AG10803 (cell line): ENCODE data around the gene EIF1.
"Not testable (repeated sequence)": the region's sequence is repeated elsewhere in the genome, so short reads cannot be mapped to it uniquely, and the experiment has no call there.

Experiments used
- DNase-seq: peaks from one replicate; pipeline ENCODE4 v3.0.0; 2010; ENCODE audit warnings: low read depth
- H3K4me3 ChIP-seq: 2 replicates; pipeline ENCODE4 v1.5.1; 2011; ENCODE audit warnings: mild to moderate bottlenecking, low read length, control low read depth
- TF ChIP-seq, protein P1 (sequence below): conservative IDR thresholded peaks from 2 replicates; pipeline ENCODE4 v1.5.1; 2011; ENCODE audit warnings: mild to moderate bottlenecking, low read length, control low read depth, inconsistent platforms

EIF1 gene

DNA sequence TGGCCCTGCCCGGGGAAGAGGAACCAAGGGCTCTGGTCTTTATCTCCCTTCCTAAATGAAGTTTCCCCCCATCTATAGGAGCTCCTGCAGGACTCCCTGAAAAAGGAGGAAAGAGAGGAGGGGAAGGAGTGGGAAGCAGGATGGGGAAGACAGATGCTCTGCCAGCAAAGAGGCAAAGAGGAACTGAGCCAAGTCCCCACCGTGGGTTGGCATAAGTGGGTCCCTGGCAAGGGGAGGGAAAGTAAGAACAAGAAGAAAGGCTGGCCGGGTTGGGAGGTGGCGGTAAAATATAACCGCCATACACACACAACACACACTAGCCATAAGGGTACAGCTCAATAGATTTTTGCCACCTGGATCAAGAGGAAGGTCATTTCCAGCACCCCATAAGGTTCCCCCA, 6.1 kb upstream of the EIF1 start:
- no peak for DNase-seq
- TF ChIP-seq, protein P1, sequence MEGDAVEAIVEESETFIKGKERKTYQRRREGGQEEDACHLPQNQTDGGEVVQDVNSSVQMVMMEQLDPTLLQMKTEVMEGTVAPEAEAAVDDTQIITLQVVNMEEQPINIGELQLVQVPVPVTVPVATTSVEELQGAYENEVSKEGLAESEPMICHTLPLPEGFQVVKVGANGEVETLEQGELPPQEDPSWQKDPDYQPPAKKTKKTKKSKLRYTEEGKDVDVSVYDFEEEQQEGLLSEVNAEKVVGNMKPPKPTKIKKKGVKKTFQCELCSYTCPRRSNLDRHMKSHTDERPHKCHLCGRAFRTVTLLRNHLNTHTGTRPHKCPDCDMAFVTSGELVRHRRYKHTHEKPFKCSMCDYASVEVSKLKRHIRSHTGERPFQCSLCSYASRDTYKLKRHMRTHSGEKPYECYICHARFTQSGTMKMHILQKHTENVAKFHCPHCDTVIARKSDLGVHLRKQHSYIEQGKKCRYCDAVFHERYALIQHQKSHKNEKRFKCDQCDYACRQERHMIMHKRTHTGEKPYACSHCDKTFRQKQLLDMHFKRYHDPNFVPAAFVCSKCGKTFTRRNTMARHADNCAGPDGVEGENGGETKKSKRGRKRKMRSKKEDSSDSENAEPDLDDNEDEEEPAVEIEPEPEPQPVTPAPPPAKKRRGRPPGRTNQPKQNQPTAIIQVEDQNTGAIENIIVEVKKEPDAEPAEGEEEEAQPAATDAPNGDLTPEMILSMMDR = no peak
- no peak overlapping the region for H3K4me3 ChIP-seq

DNA sequence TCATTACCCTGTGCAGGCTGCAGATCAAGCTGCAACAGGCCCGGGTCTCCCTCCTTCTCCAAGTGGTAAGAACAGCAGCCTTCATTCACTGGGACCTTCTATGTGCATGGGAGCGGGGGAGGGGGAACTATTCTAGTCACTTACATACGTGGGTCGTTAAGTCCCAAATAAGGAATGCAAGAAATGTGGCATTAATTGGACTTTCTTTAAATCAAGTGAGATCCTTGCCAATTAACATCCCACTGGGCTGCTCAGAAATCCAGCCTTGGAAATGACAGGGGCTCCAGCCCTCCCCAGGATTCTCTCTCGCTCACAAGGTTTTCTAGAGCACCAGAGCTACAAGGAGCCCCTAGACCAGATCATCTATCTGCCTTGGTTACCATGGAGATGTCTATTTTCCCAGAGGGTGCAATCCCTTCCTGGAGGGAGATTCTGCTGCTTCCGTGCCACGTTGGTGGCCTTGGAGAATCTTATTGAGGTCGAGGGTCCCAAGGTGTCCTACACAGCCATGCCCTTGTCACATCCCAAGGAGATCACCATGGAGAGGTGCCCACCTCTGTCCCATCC, 5.2 kb upstream of the EIF1 start:
- TF ChIP-seq, protein P1 = no peak
- H3K4me3 ChIP-seq = no peak overlapping the region
- no peak for DNase-seq

DNA sequence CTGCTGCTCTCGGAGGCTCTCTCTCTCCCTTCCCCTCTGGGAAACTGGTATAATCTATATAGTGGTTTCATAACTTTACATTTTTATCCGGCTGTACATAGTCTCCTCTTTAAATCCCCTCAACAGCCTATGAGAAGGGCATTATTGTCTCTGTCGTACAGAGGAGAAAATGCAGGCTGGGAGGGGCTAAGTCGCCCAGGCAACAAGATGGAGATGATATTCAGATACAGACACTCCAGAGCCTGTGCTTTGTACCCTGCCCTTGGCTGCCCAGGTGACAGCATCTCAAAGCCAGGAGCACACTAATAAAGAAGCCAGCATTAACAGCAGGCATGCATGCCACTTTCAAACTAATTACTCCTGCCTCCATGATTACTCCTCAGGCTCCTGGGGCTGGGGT, 4.7 kb upstream of the EIF1 start:
- TF ChIP-seq, protein P1 = no peak
- no peak for DNase-seq
- H3K4me3 ChIP-seq = no peak overlapping the region

DNA sequence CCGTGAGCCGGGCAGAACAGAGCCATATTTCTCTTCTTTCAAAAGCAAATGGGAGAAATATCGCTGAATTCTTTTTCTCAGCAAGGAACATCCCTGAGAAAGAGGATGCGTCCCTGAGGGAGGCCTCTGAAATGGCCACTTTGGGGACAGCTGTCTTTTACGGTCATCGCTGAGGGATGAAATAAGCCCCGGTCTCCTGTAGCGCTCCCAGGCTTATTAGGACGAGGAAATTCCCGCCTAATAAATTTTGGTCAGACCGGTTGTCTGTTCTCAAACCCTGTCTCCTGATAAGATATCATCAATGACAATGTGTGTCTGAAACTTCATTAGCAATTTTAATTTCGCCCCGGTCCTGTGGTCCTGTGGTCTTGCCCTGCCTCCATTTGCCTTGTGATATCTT, 2.9 kb upstream of the EIF1 start:
- H3K4me3 ChIP-seq, DNase-seq: not testable (repeated sequence)

DNA sequence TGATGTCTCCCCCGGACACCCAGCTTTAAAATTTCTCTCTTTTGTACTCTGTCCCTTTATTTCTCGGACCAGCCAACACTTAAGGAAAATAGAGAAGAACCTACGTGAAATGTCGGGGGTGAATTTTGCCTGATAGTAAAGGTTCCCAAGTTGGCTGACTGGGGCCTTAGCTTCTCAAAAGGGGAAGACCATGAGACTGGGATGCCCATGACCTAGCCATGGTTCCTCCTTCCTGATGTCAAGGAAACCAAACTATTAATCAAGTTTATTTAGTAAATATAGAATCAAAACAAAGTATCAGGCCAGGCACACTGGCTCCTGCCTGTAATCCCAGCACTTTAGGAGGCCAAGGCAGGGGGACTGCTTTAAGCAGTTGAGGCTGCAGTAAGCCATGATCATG, 2.4 kb upstream of the EIF1 start:
- DNase-seq = no peak
- H3K4me3 ChIP-seq = no peak overlapping the region
- TF ChIP-seq, protein P1 = no peak

DNA sequence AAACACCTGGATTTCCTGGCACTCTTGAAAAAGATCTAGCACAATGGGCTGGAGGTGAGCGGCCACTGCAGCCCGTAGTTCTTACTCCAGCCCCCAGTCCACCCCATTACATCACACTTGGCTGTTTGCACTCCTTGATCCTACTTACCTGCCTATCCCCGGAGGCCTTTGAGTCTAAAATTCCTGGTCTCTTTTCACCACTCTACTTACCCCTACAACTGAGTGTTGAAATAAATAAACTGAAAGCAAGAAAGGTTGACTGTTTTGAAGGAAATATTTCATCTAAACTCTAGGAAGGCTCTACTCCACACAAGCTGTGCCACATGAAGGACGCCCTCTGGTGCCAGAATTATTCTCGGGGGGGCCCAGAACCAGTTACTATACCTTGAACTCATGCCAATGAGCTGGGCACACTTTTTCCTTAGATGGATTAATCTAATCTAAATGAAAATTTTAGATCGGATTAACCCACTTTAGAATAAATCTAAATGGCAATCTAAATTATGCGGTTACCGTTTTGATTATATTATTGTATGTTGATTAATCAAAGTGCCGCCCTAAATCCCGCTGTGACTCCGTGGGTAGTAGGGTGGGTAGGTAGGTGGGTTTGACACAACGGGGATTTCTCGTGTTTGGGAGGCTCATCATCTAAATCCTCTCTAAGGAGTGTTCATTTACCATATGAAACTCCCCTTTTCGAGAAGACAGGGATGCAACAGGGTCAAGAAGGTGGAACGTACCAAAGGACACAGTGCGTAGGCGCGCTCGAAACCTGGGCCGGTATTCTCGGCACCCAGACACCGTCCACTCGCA, 651 bp upstream of the EIF1 start:
- no peak for DNase-seq
- TF ChIP-seq, protein P1 = peak; percentile 36

DNA sequence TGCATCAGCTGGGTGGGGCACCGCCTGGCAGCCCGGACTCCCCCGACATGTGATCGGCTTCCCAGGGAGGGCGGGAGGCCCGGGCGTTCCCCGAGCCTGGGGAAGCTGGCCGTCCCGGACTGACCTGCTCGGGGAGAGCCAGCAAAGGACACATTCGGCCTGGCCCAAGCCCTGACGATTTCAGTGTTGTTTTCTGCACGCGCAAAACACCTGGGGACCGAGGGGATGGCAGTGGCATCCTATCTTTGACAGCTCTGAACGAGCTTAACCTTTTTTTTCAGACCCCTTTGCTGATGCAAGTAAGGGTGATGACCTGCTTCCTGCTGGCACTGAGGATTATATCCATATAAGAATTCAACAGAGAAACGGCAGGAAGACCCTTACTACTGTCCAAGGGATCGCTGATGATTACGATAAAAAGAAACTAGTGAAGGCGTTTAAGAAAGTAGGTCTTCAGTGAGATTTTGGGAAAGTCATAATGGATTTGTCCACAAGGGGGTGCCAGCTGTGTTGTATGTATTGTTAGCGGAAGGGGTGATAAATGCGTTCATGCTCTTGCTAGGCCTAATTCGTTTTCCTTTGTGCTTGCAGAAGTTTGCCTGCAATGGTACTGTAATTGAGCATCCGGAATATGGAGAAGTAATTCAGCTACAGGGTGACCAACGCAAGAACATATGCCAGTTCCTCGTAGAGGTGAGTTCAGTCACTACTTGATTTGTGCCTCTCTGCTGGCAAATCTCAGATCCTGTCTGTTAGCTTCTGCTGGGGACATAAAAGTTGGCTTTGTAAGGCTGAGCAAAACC, 1.0 kb downstream of the EIF1 start:
- TF ChIP-seq, protein P1 = peak; percentile 78
- H3K4me3 ChIP-seq = peak overlapping the region; percentile 71
- DNase-seq = peak; percentile 78

More for the DNA sequence above, 651 bp upstream of the EIF1 start:
- peak overlapping the region; percentile 87 for H3K4me3 ChIP-seq
